Adrenal gland (tissue), 5 donors: ENCODE measurements around the gene KLRC4.

Source experiments
- POLR2A ChIP-seq, 2 donors: fragments of 450-650 bp; IDR thresholded peaks; one replicate each; pipeline ENCODE4 v1.6.1; 2017; ENCODE audit warnings: antibody characterized with exemption in 2 of 2, mild to moderate bottlenecking in 2 of 2, moderate library complexity in 1 of 2
- TF ChIP-seq, protein P1 (sequence below), 6 experiments: fragments of 450-650 bp in 4 of 6; fragments of 200-600 bp in 2 of 6; sonication (generic) in 1 of 6; IDR thresholded peaks; 1 replicate in 5 of 6; 2 replicates in 1 of 6; pipeline versions ENCODE4 v1.5.1 to v1.8.0; 2016 to 2021; ENCODE audit warnings: antibody characterized with exemption in 6 of 6, mild to moderate bottlenecking in 2 of 6, moderate library complexity in 1 of 6
- donor health status: DM: no; HTN: no; CAD: no.

DNA sequence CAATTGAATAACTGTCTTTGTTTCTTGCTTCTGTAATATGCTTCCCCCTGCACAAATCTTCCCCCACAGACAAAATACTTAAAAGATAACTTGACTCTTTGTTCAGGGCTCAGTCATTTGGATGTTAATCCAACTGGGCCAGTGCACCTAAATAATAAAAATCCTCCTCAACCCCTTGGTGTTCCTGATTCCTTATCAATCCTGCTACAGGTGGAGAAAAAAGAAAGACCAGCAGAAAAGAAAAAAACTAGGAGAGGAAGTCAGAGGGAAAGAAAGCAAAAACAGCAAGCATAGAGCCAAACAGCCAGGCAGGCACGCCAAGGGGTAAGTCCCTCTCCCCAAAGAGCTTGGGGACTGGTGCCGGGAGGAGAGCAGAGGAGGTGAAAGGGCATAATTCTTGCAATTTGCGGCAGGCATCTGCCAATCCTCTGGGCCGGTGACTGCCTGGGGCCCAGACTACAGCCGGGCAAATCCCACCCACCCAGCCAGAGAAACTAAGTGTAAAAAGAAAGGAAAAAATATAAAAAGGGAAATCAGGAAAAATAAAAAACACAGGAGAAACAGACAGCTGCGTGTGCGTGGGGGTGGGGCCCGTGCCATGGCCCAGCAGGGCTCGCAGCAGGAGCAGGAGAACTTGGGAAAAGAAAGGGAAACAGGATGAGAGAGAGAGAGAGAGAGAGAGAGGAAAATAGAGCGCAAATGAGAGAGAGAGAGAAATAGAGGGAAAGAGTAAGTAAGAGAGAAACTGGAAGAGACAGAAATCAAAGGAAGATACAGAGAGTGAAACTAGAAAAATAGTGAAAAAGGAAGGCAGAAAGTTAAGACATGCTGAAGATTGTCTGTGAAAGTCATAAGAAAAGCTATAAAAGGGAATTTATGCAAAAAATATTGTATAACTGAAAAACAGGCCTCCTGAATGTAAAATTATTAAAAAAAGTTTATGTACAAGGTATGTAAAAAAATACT, 41.1 kb downstream of the KLRC4 start:
- TF ChIP-seq POLR2A (IDR thresholded peaks at IDR 0.05), result no peak
- TF ChIP-seq, protein P1, sequence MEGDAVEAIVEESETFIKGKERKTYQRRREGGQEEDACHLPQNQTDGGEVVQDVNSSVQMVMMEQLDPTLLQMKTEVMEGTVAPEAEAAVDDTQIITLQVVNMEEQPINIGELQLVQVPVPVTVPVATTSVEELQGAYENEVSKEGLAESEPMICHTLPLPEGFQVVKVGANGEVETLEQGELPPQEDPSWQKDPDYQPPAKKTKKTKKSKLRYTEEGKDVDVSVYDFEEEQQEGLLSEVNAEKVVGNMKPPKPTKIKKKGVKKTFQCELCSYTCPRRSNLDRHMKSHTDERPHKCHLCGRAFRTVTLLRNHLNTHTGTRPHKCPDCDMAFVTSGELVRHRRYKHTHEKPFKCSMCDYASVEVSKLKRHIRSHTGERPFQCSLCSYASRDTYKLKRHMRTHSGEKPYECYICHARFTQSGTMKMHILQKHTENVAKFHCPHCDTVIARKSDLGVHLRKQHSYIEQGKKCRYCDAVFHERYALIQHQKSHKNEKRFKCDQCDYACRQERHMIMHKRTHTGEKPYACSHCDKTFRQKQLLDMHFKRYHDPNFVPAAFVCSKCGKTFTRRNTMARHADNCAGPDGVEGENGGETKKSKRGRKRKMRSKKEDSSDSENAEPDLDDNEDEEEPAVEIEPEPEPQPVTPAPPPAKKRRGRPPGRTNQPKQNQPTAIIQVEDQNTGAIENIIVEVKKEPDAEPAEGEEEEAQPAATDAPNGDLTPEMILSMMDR (IDR thresholded peaks at IDR 0.05), result no peak
